Activated CD4-positive, alpha-beta T cell treated with anti-CD3 and anti-CD28 coated beads, Interleukin-2, amount 50 U/mL, for 4 hours (primary cell): ENCODE data around the gene CAPN12.

Experiments
- DNase-seq, 2 experiments: peaks; one replicate each; pipeline ENCODE4 v3.0.0-alpha.2; 2020

Gene CAPN12

DNA sequence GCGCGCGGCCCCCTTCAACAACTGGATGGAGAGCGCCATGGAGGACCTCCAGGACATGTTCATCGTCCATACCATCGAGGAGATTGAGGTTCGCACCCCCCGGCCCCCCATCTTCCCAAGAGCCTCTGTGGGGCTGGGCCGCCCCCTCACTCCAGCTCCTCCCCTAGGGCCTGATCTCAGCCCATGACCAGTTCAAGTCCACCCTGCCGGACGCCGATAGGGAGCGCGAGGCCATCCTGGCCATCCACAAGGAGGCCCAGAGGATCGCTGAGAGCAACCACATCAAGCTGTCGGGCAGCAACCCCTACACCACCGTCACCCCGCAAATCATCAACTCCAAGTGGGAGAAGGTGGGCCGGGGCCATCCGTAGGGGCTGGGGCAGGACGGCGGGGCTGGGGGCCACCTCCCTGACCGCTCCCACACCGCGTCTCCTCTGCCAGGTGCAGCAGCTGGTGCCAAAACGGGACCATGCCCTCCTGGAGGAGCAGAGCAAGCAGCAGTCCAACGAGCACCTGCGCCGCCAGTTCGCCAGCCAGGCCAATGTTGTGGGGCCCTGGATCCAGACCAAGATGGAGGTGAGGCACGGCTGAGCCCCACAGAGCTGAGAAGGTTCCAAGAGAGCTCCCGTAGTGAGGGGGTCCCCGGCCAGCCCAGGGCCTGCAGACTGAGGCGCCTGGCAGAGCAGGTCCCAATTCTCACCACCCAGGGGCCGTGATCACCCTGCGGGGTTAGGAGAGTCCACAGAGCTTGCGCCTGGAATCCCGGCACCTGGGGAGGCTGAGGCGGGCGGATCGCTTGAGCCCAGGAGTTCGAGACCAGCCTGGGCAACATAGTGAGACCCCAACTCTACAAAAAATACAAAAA lies 20.1 kb downstream of the CAPN12 start:
- no peak for DNase-seq

GRCh38 chr19:38723606-38723965 lies 20.7 kb downstream of the CAPN12 start:
- DNase-seq, result no peak

DNA sequence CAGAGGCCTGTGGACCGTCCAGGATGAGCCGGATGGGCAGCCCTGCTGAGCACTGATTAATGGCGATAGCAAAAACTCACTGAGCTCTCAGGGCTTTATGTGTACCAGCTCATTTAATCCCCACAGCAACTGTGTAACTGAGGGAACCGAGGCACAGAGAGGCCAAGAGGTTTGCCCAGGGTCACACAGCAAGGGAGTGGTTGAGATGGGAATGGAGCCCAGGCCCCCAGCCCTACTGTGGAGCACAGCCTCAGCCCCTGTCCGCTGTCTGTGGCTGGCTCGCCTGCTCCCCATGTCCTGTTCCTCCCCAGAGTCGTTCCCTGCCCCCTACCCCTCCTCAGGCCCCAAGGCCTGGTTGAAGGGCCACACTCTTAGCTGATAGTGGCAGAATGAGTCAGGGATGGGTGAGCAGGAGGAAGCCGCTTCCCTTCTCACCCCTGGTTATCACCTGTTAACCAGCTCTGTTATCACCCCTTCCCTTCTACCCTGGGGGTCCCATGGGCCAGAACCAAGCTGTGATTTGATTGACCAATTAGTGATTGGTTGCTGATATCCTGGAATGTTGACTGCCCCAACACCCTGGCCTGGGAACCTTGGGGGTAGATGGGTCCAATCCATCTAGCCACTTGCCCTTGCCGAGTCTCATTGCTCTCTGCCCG lies 21.2 kb downstream of the CAPN12 start:
- no peak for DNase-seq

DNA sequence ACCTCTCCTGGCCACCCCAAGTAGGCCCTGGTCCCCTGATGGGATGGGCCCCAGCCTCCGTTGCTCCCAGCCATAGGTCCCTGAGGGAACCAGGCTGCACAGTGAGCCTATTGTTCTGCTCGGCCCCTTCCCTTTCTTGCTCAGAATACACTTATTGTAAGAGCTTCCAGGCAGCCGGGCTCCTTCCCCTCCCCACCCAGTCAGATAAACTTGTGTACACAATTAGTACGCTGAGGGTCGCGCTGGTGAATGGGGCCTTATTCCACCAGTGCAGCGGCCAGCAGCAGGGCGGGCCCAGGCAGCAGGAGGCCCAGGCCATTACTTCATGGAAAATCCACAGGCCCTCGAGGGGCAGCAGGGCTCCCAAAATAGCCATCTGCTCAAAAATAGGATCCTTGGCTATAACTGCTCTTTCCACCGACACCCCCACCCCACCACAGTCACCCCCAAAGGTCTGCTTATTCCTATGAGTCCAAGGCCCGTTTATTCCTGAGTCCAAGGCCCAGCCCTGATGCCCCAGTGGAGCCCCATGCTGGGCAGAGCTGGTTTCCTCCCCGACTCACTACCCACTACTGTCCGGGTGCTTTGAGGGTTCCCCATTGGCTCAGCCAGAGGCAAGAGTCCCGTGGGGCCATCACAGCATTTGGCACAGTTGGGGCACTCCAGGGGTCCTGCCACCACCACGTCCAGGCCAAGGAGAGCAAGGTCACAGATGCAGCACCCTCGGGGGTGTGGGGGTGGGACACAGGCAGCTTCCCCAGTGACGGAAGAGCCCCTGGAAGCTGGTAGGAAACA lies 22.1 kb downstream of the CAPN12 start:
- DNase-seq, result no peak

- no peak for DNase-seq
Measured at GRCh38 chr19:38721496-38721895, 22.8 kb downstream of the CAPN12 start.

DNA sequence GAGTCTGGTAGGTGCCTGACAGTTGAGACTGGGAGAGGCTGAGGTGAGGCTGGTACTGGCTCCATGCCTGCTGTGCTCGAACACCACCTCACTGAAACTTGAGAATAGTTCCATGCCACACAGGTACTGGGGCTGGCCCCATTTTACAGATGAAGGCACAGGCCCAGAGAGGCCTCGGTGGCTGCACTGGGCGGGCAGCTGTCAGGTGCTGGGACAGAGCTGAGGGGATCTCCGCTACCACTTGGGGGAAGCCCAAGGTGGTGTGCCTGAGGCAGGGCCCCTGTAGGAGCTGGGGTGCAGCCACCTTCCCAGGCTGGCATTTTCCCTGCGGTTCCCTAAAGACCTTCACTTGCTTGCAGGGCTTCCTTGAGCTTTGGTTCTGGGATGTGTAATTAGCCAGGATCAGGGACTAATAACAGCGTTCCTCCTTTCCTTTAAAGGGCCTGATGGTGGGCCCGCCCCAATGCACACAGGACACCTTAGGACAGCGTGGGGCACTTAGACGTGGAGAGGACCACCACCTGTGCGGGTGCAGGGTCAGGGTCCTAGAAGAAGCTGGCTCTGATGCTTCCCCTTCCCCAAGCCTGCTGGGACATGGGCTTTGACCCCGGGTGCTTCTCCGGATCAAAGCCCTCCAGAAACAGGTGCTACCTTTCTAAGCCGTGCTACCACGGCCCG lies 23.6 kb downstream of the CAPN12 start:
- DNase-seq, result no peak

DNA sequence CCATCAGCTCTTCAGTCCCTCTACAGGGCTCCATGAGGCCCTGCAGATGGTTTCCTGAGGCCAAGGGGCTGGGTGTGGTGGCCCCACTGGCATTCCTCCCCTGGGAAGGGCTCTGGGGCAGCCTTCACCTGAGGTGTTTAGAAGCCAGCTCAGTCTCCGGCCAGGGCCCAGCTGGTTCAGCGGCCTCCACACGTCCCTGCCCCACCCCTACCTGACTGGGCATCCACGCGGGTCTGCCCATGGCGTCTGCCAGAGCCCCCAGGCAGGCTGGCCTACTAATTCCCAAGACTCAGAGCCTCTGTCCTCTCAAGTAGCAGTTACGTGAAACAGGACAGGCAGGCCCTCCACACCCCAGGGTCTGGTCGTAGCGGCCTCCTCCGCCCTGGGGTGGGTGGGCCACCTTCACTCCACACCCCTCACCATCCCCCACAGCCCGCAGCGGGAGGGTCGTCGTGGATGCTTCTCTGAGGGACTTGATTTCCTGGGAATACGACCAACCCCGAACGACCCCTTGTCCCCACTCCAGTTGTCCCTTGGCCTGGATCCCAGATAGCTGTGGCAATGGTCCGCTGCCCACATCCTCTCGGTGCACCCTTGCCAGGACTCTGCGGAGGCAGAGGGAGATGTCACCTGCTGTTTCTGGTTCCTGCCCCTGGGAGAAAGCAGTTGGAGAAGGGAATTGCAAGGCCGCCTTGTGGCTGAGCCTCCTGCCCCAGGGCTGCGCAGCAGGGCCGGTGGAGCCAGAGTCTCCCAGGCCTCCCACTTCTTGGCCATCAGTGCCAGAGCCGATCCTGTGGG lies 24.3 kb downstream of the CAPN12 start:
- DNase-seq, result no peak

GRCh38 chr19:38718747-38719543 lies 25.3 kb downstream of the CAPN12 start:
- DNase-seq, result no peak

DNA sequence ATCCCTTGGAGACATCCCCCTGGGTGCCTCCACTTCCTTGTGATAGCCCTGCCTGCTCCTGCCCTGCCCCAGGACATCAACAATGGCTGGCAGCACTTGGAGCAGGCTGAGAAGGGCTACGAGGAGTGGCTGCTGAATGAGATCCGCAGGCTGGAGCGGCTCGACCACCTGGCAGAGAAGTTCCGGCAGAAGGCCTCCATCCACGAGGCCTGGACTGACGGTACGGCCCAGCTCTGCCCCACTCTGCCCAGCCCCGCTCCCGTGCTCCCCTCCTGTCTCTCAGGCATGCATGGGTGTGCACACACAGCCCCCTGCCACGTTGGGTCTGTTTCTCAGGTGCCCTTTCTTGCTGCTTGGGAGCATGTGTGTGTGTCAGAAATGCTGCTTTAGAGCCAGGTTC lies 26.4 kb downstream of the CAPN12 start:
- DNase-seq, result no peak

GRCh38 chr19:38717051-38717450 lies 27.2 kb downstream of the CAPN12 start:
- no peak for DNase-seq

GRCh38 chr19:38715555-38715954 lies 28.7 kb downstream of the CAPN12 start:
- DNase-seq, result no peak

- DNase-seq, result no peak
Measured at GRCh38 chr19:38714354-38714778, 29.9 kb downstream of the CAPN12 start.

- no peak for DNase-seq
Measured at GRCh38 chr19:38713865-38714264, 30.4 kb downstream of the CAPN12 start.

GRCh38 chr19:38713227-38713649 lies 31.0 kb downstream of the CAPN12 start:
- DNase-seq, result no peak

- DNase-seq, result no peak
Measured at GRCh38 chr19:38712161-38712748, 32.0 kb downstream of the CAPN12 start.

DNA sequence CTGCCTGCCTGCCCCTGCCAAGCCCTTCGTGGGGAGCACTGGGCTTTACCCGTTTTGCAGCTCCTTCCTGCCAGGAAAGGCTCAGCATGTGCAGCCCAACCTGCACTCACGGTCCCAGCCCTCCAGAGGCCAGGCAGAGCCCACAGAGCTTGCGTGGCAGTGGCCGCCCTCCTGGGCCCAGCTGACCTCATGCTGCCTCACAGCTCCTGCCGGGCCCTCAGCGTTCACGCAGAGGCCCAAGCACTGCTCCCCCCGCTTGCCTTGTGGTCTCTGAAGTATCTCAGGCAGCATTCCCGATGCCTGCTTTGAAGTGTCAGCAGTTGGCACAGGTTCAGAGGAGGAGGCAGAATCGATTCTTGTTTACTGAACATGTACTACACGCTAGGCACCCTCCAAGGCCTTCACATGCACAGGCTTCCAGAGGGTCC lies 32.5 kb downstream of the CAPN12 start:
- DNase-seq, result no peak

DNA sequence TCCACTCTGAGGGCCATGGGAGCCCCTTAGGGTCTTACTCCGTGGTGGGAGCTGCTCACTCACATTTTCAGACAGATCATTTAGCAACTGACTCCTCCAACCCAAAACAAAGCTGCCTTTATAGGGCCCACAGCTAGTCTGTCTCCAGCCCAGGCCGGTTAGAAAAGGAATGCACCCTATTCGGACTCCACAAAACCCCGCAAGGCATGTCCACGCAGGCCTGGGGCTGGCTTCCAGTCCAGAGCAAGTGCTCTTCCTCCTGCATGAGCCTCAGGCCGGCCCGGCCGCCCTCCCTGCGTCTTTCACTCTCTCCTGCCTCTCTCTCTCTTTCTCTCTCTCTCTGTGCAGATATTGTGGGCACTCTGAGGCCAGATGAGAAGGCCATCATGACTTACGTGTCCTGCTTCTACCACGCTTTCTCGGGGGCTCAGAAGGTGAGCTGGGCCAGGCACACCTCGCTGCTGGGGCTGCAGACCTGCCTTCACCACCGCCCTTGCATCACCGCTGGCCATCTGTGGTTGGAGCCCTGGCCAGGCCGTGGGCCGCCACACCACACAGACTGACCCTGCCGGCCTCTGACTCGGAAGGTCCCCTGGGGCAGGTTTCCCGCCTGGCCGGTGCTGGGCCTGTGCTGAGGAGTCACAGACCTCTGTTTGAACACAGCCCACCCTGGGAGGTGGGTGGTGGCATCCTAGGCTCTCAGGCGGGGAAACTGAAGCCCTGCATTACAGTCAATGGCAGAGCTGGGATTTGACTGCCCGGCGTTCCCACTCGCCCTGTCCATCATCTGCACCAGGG lies 33.1 kb downstream of the CAPN12 start:
- no peak for DNase-seq

DNA sequence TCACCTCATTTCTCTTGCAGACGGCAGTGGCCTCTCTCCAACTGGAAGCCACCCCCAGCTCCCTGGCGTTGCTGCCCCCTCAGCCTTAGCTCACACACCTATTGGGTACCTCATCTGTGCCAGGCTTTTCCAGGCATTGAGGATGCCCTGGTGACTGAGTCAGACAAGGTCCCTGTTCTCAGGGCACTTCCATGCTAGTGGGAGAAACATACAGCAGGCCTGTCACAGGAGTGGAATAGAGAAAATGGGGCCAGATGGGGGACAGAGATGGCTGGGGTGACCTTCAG lies 33.9 kb downstream of the CAPN12 start:
- DNase-seq, result no peak

- DNase-seq, result no peak
Measured at GRCh38 chr19:38709671-38710415, 34.4 kb downstream of the CAPN12 start.
